ENCODE measurements around the gene ZNF214.

ZNF214 gene
- total RNA-seq, result 0 to 0.06 reads per million in 2 experiments

DNA sequence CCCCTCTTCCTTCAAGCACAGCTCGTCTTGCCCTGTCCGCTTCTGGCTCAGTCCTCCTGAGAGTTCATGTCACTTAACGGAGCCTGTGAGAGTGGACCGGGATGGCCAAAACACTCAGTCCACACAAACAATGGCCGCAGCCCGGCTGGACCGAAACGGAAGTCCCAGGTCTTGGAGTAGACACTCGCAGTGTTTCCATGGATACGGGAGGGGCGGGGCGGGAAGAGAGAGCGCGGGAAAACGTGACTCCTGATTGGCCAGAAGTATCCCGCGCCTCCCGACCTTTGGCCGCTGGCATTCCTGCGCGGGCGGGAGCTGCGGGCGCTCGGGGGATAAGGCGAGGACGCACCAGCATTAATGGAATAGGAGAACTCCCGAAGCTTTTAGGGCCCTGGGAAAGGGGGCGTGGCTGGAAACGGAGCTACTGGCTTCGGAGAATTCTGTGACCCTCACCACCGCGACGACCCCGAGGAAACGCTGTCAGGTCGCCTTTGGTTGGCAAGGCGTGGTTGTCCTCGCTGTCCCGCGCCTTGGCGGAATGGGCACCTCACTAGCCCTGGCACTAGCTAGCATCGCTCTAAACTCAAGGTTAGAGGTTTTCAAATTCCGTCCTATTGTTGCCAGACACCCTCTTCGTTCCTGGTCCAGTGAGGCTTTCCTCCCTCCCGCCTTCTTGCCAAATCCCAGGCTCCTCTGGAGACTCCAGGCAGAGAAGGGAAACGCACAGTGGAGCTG is at the start of gene ZNF214, which contains the start of gene NLRP14:
Gene ZNF214, minus strand, starts transcription at position 164 of the 735 bp plus-strand sequence. CDS start 17,511 bp downstream, outside the sequence.
Gene NLRP14, plus strand, starts transcription at position 297 of the 735 bp plus-strand sequence. CDS start 18,108 bp downstream, outside the sequence.
- DNase-seq (ENCODE audit: low read depth), result no peak

DNA sequence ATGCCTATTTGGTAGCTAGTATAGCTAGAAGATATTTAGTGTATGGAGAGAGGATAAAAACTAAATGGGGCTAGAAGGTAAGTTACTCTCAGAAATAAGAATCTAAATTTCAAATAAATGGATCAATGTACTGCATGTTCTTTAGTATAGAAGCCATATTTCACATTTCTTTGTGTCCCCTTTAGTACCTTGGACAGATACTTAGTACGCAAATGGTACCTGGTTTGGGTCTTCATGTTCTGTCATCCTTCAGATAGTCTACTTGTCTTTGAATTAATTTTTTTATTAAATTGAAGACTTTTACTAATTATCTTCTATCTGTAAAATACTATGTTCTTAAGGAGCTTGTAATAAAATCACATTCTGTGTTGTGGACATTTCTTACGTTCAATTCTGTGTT is 42.4 kb upstream of the ZNF214 start:
- no peak for DNase-seq (ENCODE audit: low read depth)

DNA sequence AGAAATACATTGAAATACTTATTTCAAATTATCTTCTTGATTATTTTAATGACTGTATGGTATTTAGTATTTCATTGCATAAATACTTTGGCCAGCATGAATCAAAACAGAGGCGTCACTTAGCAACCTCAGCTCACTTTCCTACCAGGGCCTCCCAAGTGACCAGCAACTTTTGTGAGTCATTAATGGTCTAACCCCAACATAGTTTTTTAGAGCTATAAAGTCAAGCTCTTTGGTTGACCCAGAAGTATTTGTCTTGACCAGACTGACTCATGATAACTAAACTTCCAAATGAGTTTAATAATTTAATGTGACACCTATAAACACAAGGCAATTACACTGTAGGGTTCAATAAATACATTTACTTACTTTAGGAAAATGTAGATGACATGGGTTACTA is 40.7 kb upstream of the ZNF214 start:
- no peak for DNase-seq (ENCODE audit: low read depth)

- no peak for DNase-seq (ENCODE audit: low read depth)
Measured at GRCh38 chr11:7057641-7058040, 37.5 kb upstream of the ZNF214 start.

GRCh38 chr11:7056828-7057513 is 36.8 kb upstream of the ZNF214 start:
- no peak for DNase-seq (ENCODE audit: low read depth)

- DNase-seq (ENCODE audit: low read depth), result no peak
Measured at GRCh38 chr11:7050191-7050590, 30.0 kb upstream of the ZNF214 start.

GRCh38 chr11:7046474-7047175 is 26.5 kb upstream of the ZNF214 start:
- no peak for DNase-seq (ENCODE audit: low read depth)

DNA sequence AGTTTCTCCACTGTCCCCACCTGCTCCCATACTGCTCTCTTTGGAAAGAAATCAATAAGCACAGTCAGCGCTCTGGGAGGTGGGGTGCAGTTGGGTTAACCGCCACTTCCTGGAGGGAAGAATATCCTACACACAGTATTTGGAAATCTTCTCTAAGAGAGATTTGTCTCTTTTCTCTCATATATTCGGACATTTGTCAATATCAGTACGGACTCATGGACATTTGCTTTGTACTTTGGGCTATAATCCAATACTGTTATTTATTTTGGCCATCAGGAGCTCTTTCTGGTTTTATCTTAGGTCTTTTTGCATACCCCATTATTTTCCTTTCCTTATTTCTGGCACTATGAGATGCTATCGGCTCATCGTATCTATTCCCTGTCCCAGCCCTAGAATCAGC is 13.9 kb upstream of the ZNF214 start:
- DNase-seq (ENCODE audit: low read depth), result no peak

- DNase-seq (ENCODE audit: low read depth), result no peak
Measured at GRCh38 chr11:7032692-7033091, 12.5 kb upstream of the ZNF214 start.

- no peak for DNase-seq (ENCODE audit: low read depth)
Measured at GRCh38 chr11:7031471-7031871, 11.3 kb upstream of the ZNF214 start.

DNA sequence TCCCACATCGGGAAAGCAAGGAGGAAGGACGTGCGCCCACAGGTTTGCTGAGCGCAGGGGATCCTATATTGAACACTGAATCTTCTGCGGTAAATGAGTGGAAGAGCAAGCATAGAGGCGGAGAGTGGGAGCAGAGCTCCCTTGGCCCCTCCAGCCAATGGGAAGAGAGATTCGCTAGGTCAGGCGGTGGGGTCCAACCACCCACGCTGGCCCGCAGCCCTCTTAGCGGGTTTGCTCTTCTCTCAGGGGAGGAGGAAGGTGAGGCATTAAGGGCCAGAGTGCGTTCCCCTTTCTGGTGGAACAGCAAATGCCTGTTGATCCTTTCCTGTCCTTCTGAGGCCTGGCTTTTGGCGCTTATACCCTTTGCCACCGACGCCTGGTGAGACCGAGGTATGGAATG is 10.7 kb upstream of the ZNF214 start:
- DNase-seq (ENCODE audit: low read depth), result no peak

DNA sequence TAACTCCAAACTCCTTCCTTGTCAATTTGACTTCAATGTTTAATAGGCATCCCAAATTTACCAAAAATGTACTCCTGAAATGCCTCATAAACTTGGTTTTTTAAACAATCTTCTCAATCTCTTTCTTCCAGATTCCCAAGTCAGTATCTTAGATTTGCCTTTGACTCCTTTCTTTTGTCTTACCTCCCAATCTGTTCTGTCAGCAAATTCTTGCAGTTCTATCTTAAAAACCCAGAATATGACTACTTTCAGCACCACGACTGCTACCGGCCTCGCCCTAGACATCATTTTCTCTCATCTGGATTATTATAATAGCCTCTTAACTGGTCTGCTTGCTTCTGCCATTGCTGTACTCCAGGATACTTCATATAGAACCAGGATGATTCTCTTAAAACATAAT is 8.0 kb upstream of the ZNF214 start:
- DNase-seq (ENCODE audit: low read depth), result no peak

DNA sequence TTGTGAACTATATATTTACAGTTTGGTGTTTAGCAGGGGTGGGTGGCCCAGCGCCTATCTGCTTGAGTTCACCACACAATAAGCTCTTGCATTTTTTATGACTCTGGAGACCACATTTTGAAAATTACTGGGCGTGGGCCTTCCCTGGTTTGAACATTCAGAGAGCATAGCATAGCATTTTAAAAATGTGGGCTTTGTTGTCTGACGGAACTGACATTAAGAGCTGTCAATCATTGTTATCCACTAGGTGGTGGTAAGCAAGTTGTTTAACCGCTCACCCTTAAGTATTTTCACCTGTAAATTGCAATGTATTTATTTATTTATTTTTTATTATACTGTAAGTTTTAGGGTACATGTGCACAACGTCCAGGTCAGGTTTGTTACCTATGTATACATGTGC is 1.2 kb upstream of the ZNF214 start:
- DNase-seq (ENCODE audit: low read depth), result no peak

DNA sequence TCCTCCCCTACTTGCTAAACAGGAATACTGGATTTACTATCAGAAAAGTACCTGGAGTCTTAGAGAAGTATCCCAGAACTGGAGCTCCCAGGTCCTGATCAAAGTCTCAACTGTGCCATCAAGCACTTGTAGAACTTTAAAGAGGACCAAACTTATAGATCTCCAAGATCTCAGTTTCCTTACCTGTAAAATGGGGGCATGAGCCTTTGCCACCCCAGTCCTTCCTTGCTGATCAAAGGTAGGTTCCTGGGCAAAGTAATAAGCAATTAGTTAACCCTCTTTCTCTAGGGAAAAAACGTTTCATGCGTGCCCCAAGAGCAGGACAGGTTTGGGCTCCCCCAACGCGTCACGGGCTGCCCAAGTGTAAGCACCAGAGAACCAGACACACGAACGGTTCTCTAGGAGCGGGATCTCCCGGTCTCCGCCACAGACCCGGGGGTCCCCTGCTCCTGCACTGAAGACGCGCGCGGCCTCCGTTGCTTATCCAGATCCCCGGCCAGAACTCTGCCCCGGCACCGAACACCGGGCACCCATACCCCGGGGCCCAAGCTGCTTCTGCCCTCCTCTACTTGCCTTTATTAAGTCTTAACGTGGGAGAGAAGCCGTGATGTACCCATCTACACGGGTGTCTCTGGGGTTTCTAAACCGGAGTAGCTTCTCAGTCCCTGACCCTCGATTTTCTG is 505 bp downstream of the ZNF214 start:
- DNase-seq (ENCODE audit: low read depth), result no peak

DNA sequence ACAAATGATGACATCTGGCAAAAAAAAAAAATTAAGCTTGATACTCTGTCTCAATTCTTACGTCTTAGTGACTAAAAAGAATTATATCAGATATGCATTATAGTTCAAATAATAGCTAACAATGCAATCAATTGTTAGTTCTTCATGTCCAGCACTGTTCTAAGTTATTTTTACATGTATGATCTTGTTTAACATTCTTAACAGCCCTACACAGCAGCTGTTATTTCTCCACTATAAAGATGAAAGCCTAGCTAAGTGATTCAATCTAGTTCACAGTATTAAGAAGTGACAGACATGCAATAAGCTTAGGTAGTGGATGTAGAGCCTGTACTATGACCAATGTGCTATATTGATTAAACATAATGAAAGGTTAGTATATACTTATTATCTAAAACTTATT is 4.1 kb downstream of the ZNF214 start:
- no peak for DNase-seq (ENCODE audit: low read depth)

DNA sequence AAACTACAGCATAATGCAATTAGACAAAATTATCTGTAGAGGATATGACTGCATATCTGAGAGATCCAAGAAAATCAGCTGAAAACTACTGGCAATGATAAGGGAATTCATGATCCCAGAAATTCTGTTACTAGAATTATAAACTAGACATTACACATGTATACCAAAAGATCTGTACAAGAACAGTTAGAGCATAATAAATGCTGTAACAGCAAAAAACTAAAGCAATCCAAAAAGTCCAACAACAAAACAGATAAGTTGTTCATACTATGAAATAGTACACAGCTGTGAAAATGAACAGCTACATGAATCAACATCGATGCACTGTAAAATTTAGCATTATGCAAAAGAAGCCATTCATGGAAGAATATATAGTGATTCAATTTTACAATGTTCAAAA is 6.0 kb downstream of the ZNF214 start:
- no peak for DNase-seq (ENCODE audit: low read depth)

- DNase-seq (ENCODE audit: low read depth), result no peak
Measured at GRCh38 chr11:7004482-7004881, 15.7 kb downstream of the ZNF214 start.

DNA sequence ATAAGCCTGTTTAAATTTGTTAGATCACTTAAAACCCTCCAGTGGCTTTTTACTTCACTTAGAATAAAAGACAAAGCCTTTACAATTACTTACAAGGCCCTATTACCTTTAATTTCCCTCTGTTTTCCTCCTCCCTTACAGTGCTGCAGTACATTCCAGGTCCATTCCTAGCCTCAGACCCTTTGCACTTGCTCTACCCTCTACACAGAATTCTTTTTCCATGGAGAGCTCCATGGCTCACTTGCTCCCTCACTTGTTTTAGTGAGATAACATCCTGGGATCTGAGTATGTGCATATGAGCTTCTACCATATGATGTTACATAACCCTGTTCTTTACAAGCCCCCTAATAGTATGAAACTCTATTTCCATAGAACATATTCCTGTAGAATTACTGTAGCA is 24.4 kb downstream of the ZNF214 start:
- no peak for DNase-seq (ENCODE audit: low read depth)

GRCh38 chr11:6992457-6993417 is 27.4 kb downstream of the ZNF214 start:
- no peak for DNase-seq (ENCODE audit: low read depth)

- DNase-seq (ENCODE audit: low read depth), result no peak
Measured at GRCh38 chr11:6992026-6992425, 28.1 kb downstream of the ZNF214 start.

DNA sequence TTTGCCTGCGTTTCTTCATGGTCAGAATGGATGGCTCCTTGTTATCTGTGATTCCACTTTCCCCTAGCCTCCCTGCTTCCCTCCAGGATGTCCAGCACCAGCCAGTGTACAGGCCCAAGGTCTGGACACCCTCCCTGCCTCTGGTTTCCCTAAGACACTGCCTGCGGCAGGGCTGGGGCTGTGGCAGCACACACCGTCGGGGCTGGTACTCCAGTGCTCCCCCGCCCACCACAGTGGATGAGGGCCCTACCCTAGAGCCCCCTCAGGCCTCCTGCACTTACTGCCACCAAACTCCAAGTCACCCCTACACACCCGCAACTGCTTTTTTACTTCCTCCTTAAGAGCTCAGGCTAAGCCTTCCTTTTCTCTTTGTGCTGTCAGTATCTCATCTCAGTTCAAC is 28.9 kb downstream of the ZNF214 start:
- DNase-seq (ENCODE audit: low read depth), result no peak

Data from T follicular helper cell (primary cell).